HEK293 (cell line): ENCODE measurements around the gene IFI27L1.

Experiments used
- GLI4 ChIP-seq: fragments of 450-650 bp; formaldehyde crosslinking; IDR thresholded peaks from 2 replicates; pipeline ENCODE4 v1.5.1; 2016; ENCODE audit warnings: missing biosample characterization, missing genetic modification characterization
- GLIS1 ChIP-seq: fragments of 450-650 bp; formaldehyde crosslinking; IDR thresholded peaks from 2 replicates; pipeline ENCODE4 v1.5.1; 2016; ENCODE audit warnings: missing biosample characterization, missing genetic modification characterization
- IKZF3 ChIP-seq: fragments of 450-650 bp; IDR thresholded peaks from 2 replicates; pipeline ENCODE4 v1.5.0; 2018; ENCODE audit warnings: missing biosample characterization, mild to moderate bottlenecking, missing genetic modification characterization, moderate library complexity
- MYNN ChIP-seq: fragments of 450-650 bp; formaldehyde crosslinking; IDR thresholded peaks from 2 replicates; pipeline ENCODE4 v1.5.1; 2016; ENCODE audit warnings: missing biosample characterization, missing genetic modification characterization, borderline replicate concordance
- TRIM28 ChIP-seq: IDR thresholded peaks from 2 replicates; pipeline ENCODE4 v1.6.1; 2011; ENCODE audit warnings: low read length, control low read depth, borderline replicate concordance
- ZBTB20 ChIP-seq: fragments of 450-650 bp; formaldehyde crosslinking; IDR thresholded peaks from 2 replicates; pipeline ENCODE4 v1.5.1; 2016; ENCODE audit warnings: missing biosample characterization, missing genetic modification characterization
- ZFP3 ChIP-seq: fragments of 450-650 bp; formaldehyde crosslinking; IDR thresholded peaks from 2 replicates; pipeline ENCODE4 v1.5.1; 2016; ENCODE audit warnings: low read depth, missing biosample characterization, missing genetic modification characterization
- ZNF132 ChIP-seq: fragments of 450-650 bp; formaldehyde crosslinking; IDR thresholded peaks from 2 replicates; pipeline ENCODE4 v1.5.1; 2017; ENCODE audit warnings: missing biosample characterization, missing genetic modification characterization, borderline replicate concordance
- ZNF138 ChIP-seq: fragments of 450-650 bp; formaldehyde crosslinking; IDR thresholded peaks from 2 replicates; pipeline ENCODE4 v1.5.1; 2016; ENCODE audit warnings: missing biosample characterization, missing genetic modification characterization, borderline replicate concordance
- ZNF155 ChIP-seq: fragments of 450-650 bp; formaldehyde crosslinking; IDR thresholded peaks from 2 replicates; pipeline ENCODE4 v1.5.1; 2016; ENCODE audit warnings: missing biosample characterization, missing genetic modification characterization
- ZNF157 ChIP-seq: fragments of 450-650 bp; formaldehyde crosslinking; IDR thresholded peaks from 2 replicates; pipeline ENCODE4 v1.5.1; 2016; ENCODE audit warnings: missing biosample characterization, missing genetic modification characterization
- ZNF19 ChIP-seq: fragments of 450-650 bp; formaldehyde crosslinking; IDR thresholded peaks from 2 replicates; pipeline ENCODE4; 2016; ENCODE audit warnings: missing biosample characterization, missing genetic modification characterization, low read depth
- ZNF221 ChIP-seq: fragments of 450-650 bp; formaldehyde crosslinking; IDR thresholded peaks from 2 replicates; pipeline ENCODE4 v1.5.1; 2017; ENCODE audit warnings: missing biosample characterization, missing genetic modification characterization, borderline replicate concordance
- ZNF248 ChIP-seq: fragments of 450-650 bp; formaldehyde crosslinking; IDR thresholded peaks from 2 replicates; pipeline ENCODE4 v1.5.1; 2017; ENCODE audit warnings: missing biosample characterization, missing genetic modification characterization
- ZNF280C ChIP-seq: fragments of 450-650 bp; formaldehyde crosslinking; IDR thresholded peaks from 2 replicates; pipeline ENCODE4 v1.5.1; 2016; ENCODE audit warnings: missing biosample characterization, missing genetic modification characterization
- ZNF366 ChIP-seq: fragments of 450-650 bp; formaldehyde crosslinking; conservative IDR thresholded peaks from 2 replicates; pipeline ENCODE4 v1.5.1; 2016; ENCODE audit warnings: missing biosample characterization, missing genetic modification characterization
- ZNF37A ChIP-seq: fragments of 450-650 bp; IDR thresholded peaks from 2 replicates; pipeline ENCODE4 v1.5.1; 2018; ENCODE audit warnings: missing biosample characterization, missing genetic modification characterization
- ZNF404 ChIP-seq: fragments of 450-650 bp; formaldehyde crosslinking; IDR thresholded peaks from 2 replicates; pipeline ENCODE4 v1.5.1; 2017; ENCODE audit warnings: missing biosample characterization, missing genetic modification characterization
- ZNF426 ChIP-seq: fragments of 450-650 bp; formaldehyde crosslinking; IDR thresholded peaks from 2 replicates; pipeline ENCODE4 v1.5.1; 2017; ENCODE audit warnings: missing biosample characterization, missing genetic modification characterization, mild to moderate bottlenecking, inconsistent platforms, moderate library complexity
- ZNF518A ChIP-seq: fragments of 450-650 bp; formaldehyde crosslinking; conservative IDR thresholded peaks from 2 replicates; pipeline ENCODE4 v1.5.1; 2016; ENCODE audit warnings: low read depth, missing biosample characterization, missing genetic modification characterization
- ZNF529 ChIP-seq: fragments of 450-650 bp; formaldehyde crosslinking; IDR thresholded peaks from 2 replicates; pipeline ENCODE4 v1.5.1; 2017; ENCODE audit warnings: missing genetic modification characterization, missing biosample characterization; ENCODE audit not compliant: insufficient replicate concordance
- ZNF596 ChIP-seq: fragments of 450-650 bp; IDR thresholded peaks from 2 replicates; pipeline ENCODE4 v1.5.0; 2018; ENCODE audit warnings: missing biosample characterization, mild to moderate bottlenecking, missing genetic modification characterization, moderate library complexity
- ZNF600 ChIP-seq: fragments of 450-650 bp; formaldehyde crosslinking; IDR thresholded peaks from 2 replicates; pipeline ENCODE4 v1.5.1; 2016; ENCODE audit warnings: missing biosample characterization, missing genetic modification characterization
- ZNF621 ChIP-seq: fragments of 450-650 bp; formaldehyde crosslinking; IDR thresholded peaks from 2 replicates; pipeline ENCODE4 v1.5.1; 2017; ENCODE audit warnings: missing biosample characterization, missing genetic modification characterization
- ZNF692 ChIP-seq: fragments of 450-650 bp; formaldehyde crosslinking; IDR thresholded peaks from 2 replicates; pipeline ENCODE4 v1.5.1; 2016; ENCODE audit warnings: missing biosample characterization, missing genetic modification characterization
- ZNF747 ChIP-seq: fragments of 450-650 bp; formaldehyde crosslinking; IDR thresholded peaks from 2 replicates; pipeline ENCODE4 v1.5.1; 2016; ENCODE audit warnings: missing biosample characterization, missing genetic modification characterization
- ZNF76 ChIP-seq: fragments of 450-650 bp; formaldehyde crosslinking; IDR thresholded peaks from 2 replicates; pipeline ENCODE4; 2016; ENCODE audit warnings: low read depth, missing biosample characterization, missing genetic modification characterization, borderline replicate concordance
- ZNF785 ChIP-seq: fragments of 450-650 bp; formaldehyde crosslinking; IDR thresholded peaks from 2 replicates; pipeline ENCODE4 v1.5.1; 2016; ENCODE audit warnings: missing biosample characterization, missing genetic modification characterization
- ZNF830 ChIP-seq: fragments of 450-650 bp; IDR thresholded peaks from 2 replicates; pipeline ENCODE4 v1.5.0; 2018; ENCODE audit warnings: missing biosample characterization, missing genetic modification characterization, low read depth, mild to moderate bottlenecking, moderate library complexity
- ZSCAN4 ChIP-seq: fragments of 450-650 bp; formaldehyde crosslinking; IDR thresholded peaks from 2 replicates; pipeline ENCODE4 v1.5.1; 2017; ENCODE audit warnings: missing biosample characterization, missing genetic modification characterization
- ZXDB ChIP-seq: fragments of 450-650 bp; formaldehyde crosslinking; IDR thresholded peaks from 2 replicates; pipeline ENCODE4 v1.5.1; 2016; ENCODE audit warnings: missing biosample characterization, missing genetic modification characterization

IFI27L1 gene

GRCh38 chr14:94080621-94081385, at the start of gene IFI27L1, which contains the start of gene DDX24 (continued):
- TF ChIP-seq ZNF76 (tag by site-specific recombination) (no peak; the same call in 1 of the 2 replicates), ZSCAN4 (tag by site-specific recombination) (no peak), ZNF248 (tag by site-specific recombination) (no peak), ZFP3 (tag by site-specific recombination) (no peak), ZNF518A (tag by site-specific recombination) (0 out of 2 replicates have a peak, but pooled peaks have one; percentile 14), ZNF529 (tag by site-specific recombination) (no peak), ZNF37A (no peak), ZNF138 (no peak), ZNF366 (tag by site-specific recombination) (no peak), ZNF221 (no peak), ZNF747 (no peak), ZNF830 (tag by site-specific recombination) (no peak), TRIM28 (no peak), GLI4 (tag by site-specific recombination) (peak; percentile 36; the same call in 1 of the 2 replicates), ZXDB (peak; percentile 15; the same call in 1 of the 2 replicates), ZNF132 (tag by site-specific recombination) (no peak), ZNF785 (no peak), ZNF600 (tag by site-specific recombination) (0 out of 2 replicates have a peak, but pooled peaks have one; percentile 26), ZNF404 (tag by site-specific recombination) (no peak), MYNN (tag by site-specific recombination) (peak; percentile 11; the same call in 1 of the 2 replicates), ZNF157 (tag by site-specific recombination) (no peak), ZNF596 (tag by site-specific recombination) (no peak), ZNF280C (tag by site-specific recombination) (no peak), IKZF3 (tag by site-specific recombination) (no peak), ZNF692 (peak; percentile 34; the same call in 1 of the 2 replicates), GLIS1 (tag by site-specific recombination) (peak; percentile 57; the same call in 1 of the 2 replicates), ZNF155 (tag by site-specific recombination) (no peak), ZNF621 (tag by site-specific recombination) (no peak), ZBTB20 (tag by site-specific recombination) (peak; percentile 45; the same call in 1 of the 2 replicates), ZNF426 (tag by site-specific recombination) (no peak), ZNF19 (tag by site-specific recombination) (no peak)
